WTC11 (cell line): ENCODE results near the gene RNF6. TPM values are rescaled to one million over a fixed set of nuclear protein-coding genes. Genes with fewer than 3 reads are reported as not detected.

ENCODE experiments used
- ATAC-seq: fragments of 200-7000 bp; cut with Tn5 transposase; 2 replicates; pipeline ENCODE4 v1.10.0; 2021; ENCODE audit warnings: mild to moderate bottlenecking, moderate library complexity
- CTCF ChIA-PET: fragments of 300-600 bp; sonication (Branson Sonifier 250); formaldehyde crosslinking; loops from one replicate; lab custom pipeline; 2021; ENCODE audit warnings: antibody characterized with exemption; lab: Charles Lee
- POLR2A ChIA-PET: fragments of 350-600 bp; sonication (Branson Sonifier 250); formaldehyde crosslinking; loops from one replicate; lab custom pipeline; 2021; ENCODE audit warnings: antibody characterized with exemption; lab: Charles Lee
- DNase-seq: peaks from one replicate; pipeline ENCODE4 v3.0.0; 2021; ENCODE audit warnings: low spot score
- H3K27ac Mint-ChIP-seq: 2 replicates; pipeline ENCODE4 v1.8.0; 2021; ENCODE audit warnings: mixed read lengths
- H3K27me3 Mint-ChIP-seq: 2 replicates; pipeline ENCODE4 v1.8.0; 2021; ENCODE audit warnings: low read depth, mild to moderate bottlenecking, moderate library complexity, mixed read lengths
- H3K36me3 Mint-ChIP-seq: 2 replicates; pipeline ENCODE4 v1.8.0; 2021; ENCODE audit warnings: mixed read lengths
- H3K4me1 Mint-ChIP-seq: 2 replicates; pipeline ENCODE4 v1.8.0; 2022; ENCODE audit warnings: mixed read lengths
- H3K4me3 Mint-ChIP-seq: 2 replicates; pipeline ENCODE4 v1.8.0; 2021; ENCODE audit warnings: mild to moderate bottlenecking, moderate library complexity, mixed read lengths
- H3K9me3 Mint-ChIP-seq: 2 replicates; pipeline ENCODE4 v1.8.0; 2021; ENCODE audit warnings: mixed read lengths
- AR ChIP-seq: fragments of 250-450 bp; sonication (Bioruptor Pico); IDR thresholded peaks from 2 replicates; pipeline ENCODE4 v1.9.0; 2021; ENCODE audit warnings: mild to moderate bottlenecking
- ARID4B ChIP-seq: sonication (generic); formaldehyde crosslinking; IDR thresholded peaks from 2 replicates; pipeline ENCODE4 v1.8.0; 2023; ENCODE audit warnings: missing genetic modification reagents, mild to moderate bottlenecking, borderline replicate concordance
- ATF6 ChIP-seq: sonication (generic); formaldehyde crosslinking; IDR thresholded peaks from 2 replicates; pipeline ENCODE4 v1.8.1; 2023; ENCODE audit warnings: mild to moderate bottlenecking, missing genetic modification reagents
- CBFB ChIP-seq: sonication (generic); formaldehyde crosslinking; IDR thresholded peaks from 2 replicates; pipeline ENCODE4 v1.8.1; 2022; ENCODE audit warnings: mild to moderate bottlenecking, low read depth, missing genetic modification reagents
- CREM ChIP-seq: sonication (generic); formaldehyde crosslinking; IDR thresholded peaks from 2 replicates; pipeline ENCODE4 v1.8.1; 2022; ENCODE audit warnings: mild to moderate bottlenecking, missing genetic modification reagents, moderate library complexity
- E2F4 ChIP-seq: sonication (generic); formaldehyde crosslinking; IDR thresholded peaks from 2 replicates; pipeline ENCODE4 v1.8.1; 2022; ENCODE audit warnings: low read depth, mild to moderate bottlenecking, moderate library complexity, missing genetic modification reagents, borderline replicate concordance
- EMX1 ChIP-seq: fragments of 250-450 bp; sonication (Bioruptor Pico); IDR thresholded peaks from 2 replicates; pipeline ENCODE4 v1.8.0; 2021; ENCODE audit warnings: mild to moderate bottlenecking
- ESRRA ChIP-seq: sonication (generic); formaldehyde crosslinking; IDR thresholded peaks from 2 replicates; pipeline ENCODE4 v1.8.1; 2022; ENCODE audit warnings: mild to moderate bottlenecking, missing genetic modification reagents, borderline replicate concordance
- FOXK1 ChIP-seq: sonication (generic); formaldehyde crosslinking; IDR thresholded peaks from 2 replicates; pipeline ENCODE4 v1.8.0; 2022; ENCODE audit warnings: mild to moderate bottlenecking, moderate library complexity, missing genetic modification reagents
- HMGA2 ChIP-seq: fragments of 250-450 bp; sonication (Bioruptor Pico); IDR thresholded peaks from 2 replicates; pipeline ENCODE4 v1.4.0; 2021; ENCODE audit warnings: mild to moderate bottlenecking, moderate library complexity
- KAT7 ChIP-seq: sonication (generic); formaldehyde crosslinking; IDR thresholded peaks from 2 replicates; pipeline ENCODE4 v1.8.1; 2023; ENCODE audit warnings: missing genetic modification reagents, mild to moderate bottlenecking, borderline replicate concordance
- NFATC4 ChIP-seq: fragments of 250-450 bp; sonication (Bioruptor Pico); IDR thresholded peaks from 2 replicates; pipeline ENCODE4 v1.9.0; 2021; ENCODE audit warnings: mild to moderate bottlenecking
- NFYB ChIP-seq: sonication (generic); formaldehyde crosslinking; conservative IDR thresholded peaks from 2 replicates; pipeline ENCODE4 v1.8.0; 2022; ENCODE audit warnings: low read depth, missing genetic modification reagents
- SP1 ChIP-seq: sonication (generic); formaldehyde crosslinking; conservative IDR thresholded peaks from 2 replicates; pipeline ENCODE4 v1.8.1; 2022; ENCODE audit warnings: missing genetic modification reagents
- USF2 ChIP-seq: sonication (generic); formaldehyde crosslinking; IDR thresholded peaks from 2 replicates; pipeline ENCODE4 v1.8.1; 2023; ENCODE audit warnings: mild to moderate bottlenecking, missing genetic modification reagents, moderate library complexity
- ZBTB43 ChIP-seq: sonication (generic); formaldehyde crosslinking; IDR thresholded peaks from 2 replicates; pipeline ENCODE4 v1.8.1; 2023; ENCODE audit warnings: mild to moderate bottlenecking, missing genetic modification reagents
- ZNF138 ChIP-seq: sonication (generic); formaldehyde crosslinking; conservative IDR thresholded peaks from 2 replicates; pipeline ENCODE4 v1.8.1; 2022; ENCODE audit warnings: mild to moderate bottlenecking, moderate library complexity, missing genetic modification reagents
- ZNF317 ChIP-seq: sonication (generic); formaldehyde crosslinking; IDR thresholded peaks from 2 replicates; pipeline ENCODE4 v1.8.1; 2023; ENCODE audit warnings: low read depth, mild to moderate bottlenecking, moderate library complexity, missing genetic modification reagents, borderline replicate concordance
- ZNF425 ChIP-seq: fragments of 250-450 bp; sonication (Bioruptor Pico); conservative IDR thresholded peaks from 2 replicates; pipeline ENCODE4 v1.9.0; 2021; ENCODE audit warnings: mild to moderate bottlenecking
- ZNF671 ChIP-seq: fragments of 250-450 bp; sonication (Bioruptor Pico); IDR thresholded peaks from 2 replicates; pipeline ENCODE4 v1.8.0; 2021; ENCODE audit warnings: mild to moderate bottlenecking
- total RNA-seq: library from RNA; stranded (reverse); gene quantifications from 3 replicates; pipeline ENCODE4 v1.2.3, GENCODE V29; 2021

The RNF6 gene
- total RNA-seq, 1 experiment from 2014 or later = 16.2 TPM

- TF ChIP-seq ARID4B (CRISPR knock-in tag) (no peak), E2F4 (CRISPR knock-in tag) (no peak), ZNF317 (CRISPR knock-in tag) (no peak)
Observed at GRCh38 chr13:26183416-26183815, 38.7 kb downstream of the RNF6 start (continued).

GRCh38 chr13:26179344-26179743 lies 42.8 kb downstream of the RNF6 start:
- POLR2A ChIA-PET = no interaction called here
- TF ChIP-seq HMGA2 (CRISPR knock-in tag) = no peak
- no peak for TF ChIP-seq NFYB
- TF ChIP-seq ATF6 (CRISPR knock-in tag) = no peak
- no peak for TF ChIP-seq ESRRA (CRISPR knock-in tag)
- TF ChIP-seq SP1 (CRISPR knock-in tag) = no peak
- TF ChIP-seq ZNF138 (CRISPR knock-in tag) = no peak
- TF ChIP-seq ZBTB43 (CRISPR knock-in tag) = no peak
- Mint-ChIP-seq H3K27ac (no peak overlapping the region), H3K4me1 (no peaks in the 10 kb centered on the region), H3K27me3 (peaks cover 4% of the 10 kb centered on the region; the same call in 1 of the 2 replicates), H3K36me3 (no peaks in the 10 kb centered on the region), H3K4me3 (no peak overlapping the region), H3K9me3 (no peaks in the 10 kb centered on the region)
- ATAC-seq (no peak), DNase-seq (no peak)
- CTCF ChIA-PET = no interaction called here

GRCh38 chr13:26168835-26169234 lies 53.3 kb downstream of the RNF6 start:
- H3K4me1 Mint-ChIP-seq = peaks cover 6% of the 10 kb centered on the region
- H3K27me3 Mint-ChIP-seq = no peaks in the 10 kb centered on the region
- ChIA-PET POLR2A (no interaction called here), CTCF (interaction anchor here (1.4 kb wide), 1 partner anchor 328 kb away, joined by 5 read pairs; no protein-coding TSS in a partner anchor)
- no peak for ATAC-seq
- H3K4me3 Mint-ChIP-seq = no peak overlapping the region
- H3K27ac Mint-ChIP-seq = no peak overlapping the region
- peaks cover 9% of the 10 kb centered on the region for H3K36me3 Mint-ChIP-seq
- no peak for DNase-seq
- peaks cover 19% of the 10 kb centered on the region for H3K9me3 Mint-ChIP-seq
- TF ChIP-seq AR = no peak
- no peak for TF ChIP-seq FOXK1 (CRISPR knock-in tag)
- TF ChIP-seq CREM (CRISPR knock-in tag) = no peak
- TF ChIP-seq ZNF425 (CRISPR knock-in tag) = no peak
- TF ChIP-seq KAT7 (CRISPR knock-in tag) = no peak
- TF ChIP-seq USF2 (CRISPR knock-in tag) = no peak
- no peak for TF ChIP-seq CBFB (CRISPR knock-in tag)
- TF ChIP-seq EMX1 (CRISPR knock-in tag) = no peak
- TF ChIP-seq NFATC4 (CRISPR knock-in tag) = no peak
- TF ChIP-seq ZNF671 = no peak
